Measurements from ENCODE around the gene SLC2A8.

Gene SLC2A8

GRCh38 chr9:127382541-127382940 lies 14.4 kb upstream of the SLC2A8 start:
- no peak for DNase-seq

- no peak for DNase-seq
These were observed 12.8 kb upstream of the SLC2A8 start for GRCh38 chr9:127384016-127384730.

GRCh38 chr9:127384901-127385300 lies 12.1 kb upstream of the SLC2A8 start:
- DNase-seq = no peak

DNA sequence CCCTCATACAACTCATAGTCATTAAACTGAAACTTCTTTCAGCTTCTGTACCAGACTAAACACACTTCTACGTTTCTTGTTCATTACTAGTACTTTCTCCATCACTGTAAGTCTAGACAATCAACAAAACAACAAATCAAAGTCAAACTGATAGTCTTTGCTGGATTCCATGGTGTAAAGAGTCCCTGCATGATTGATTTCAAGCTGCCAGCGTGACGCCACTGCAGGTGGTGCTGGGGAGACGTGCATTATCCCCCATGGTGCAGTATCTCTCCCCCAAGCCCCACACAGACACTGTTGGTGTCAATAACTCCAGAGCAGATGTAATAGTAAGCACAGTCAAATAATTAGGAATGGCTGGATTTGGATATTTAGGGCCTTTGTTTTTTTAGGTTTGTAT lies 10.7 kb upstream of the SLC2A8 start:
- no peak for DNase-seq

DNA sequence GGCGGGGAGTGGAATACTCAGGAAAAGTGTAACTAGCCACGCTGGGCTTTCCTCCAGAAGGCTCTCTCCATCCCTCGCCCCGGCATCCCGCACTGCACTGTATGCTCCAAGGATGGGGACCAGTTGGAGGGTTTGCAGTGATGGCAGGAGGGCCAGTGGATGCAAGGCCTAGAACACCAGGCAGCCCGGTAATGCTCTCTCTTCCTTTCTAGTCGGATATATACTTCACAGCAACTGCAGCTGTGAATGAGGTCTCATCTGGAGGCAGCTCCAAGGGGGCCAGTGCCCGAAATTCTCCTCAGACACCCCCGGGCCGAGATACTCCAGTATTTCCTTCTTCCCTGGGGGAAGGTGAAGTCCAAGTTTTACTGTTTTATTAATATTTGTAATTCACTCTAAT lies 10.0 kb upstream of the SLC2A8 start:
- DNase-seq = no peak

DNA sequence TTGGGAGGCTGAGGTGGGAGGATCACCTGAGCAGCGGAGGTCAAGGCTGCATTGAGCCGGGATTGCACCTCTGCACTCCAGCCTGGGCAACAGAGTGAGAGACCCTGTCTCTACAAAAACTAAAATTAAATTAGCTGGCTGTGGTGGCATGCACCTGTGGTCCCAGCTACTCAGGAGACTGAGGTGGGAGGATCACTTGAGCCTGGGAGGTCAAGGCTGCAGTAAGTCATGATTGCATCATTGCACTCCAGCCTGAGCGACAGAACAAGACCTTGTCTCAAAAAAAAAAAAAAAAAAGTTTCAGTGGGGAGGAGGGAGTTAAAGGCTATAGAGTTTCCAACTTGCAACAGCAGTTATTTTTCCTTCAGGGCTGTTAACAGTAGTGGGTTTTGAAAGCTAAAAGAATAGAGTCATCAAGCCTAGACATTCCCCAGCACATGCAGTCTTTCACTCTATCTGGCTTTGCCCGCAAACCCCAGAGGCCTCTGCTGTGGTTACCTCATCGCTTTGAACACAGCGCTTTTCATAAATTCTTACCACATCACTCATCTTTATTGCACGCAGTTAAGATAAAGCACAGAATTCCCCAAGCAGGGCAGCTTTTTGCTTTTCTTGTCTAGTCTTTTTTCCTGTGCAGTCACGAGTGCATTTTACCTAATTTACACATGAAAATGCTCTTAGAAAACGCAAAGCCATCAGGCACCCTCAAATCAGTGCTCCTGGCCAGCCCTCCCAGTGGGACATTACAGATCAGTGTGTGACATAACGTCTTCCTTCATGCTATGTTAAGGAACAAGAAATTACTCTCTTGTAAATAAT lies 8.7 kb upstream of the SLC2A8 start:
- peak; percentile 64 to 68 for DNase-seq

GRCh38 chr9:127388856-127389238 lies 8.1 kb upstream of the SLC2A8 start:
- DNase-seq = no peak

- DNase-seq = no peak
These were observed 7.4 kb upstream of the SLC2A8 start for GRCh38 chr9:127389381-127390247.

DNA sequence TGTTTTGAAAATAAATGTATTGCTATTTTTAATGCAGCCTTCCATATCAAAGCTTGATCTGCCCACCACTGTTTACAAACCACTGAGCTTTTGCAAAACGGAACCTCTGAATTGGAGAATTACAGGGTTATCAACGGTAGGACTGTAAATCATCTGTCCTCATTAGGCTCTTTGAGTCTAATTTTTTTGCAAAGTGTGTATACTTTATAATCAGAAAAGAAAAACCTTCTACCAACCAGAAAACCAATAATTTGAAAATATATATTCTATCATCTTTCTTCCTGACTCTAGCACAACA lies 6.8 kb upstream of the SLC2A8 start:
- no peak for DNase-seq

DNA sequence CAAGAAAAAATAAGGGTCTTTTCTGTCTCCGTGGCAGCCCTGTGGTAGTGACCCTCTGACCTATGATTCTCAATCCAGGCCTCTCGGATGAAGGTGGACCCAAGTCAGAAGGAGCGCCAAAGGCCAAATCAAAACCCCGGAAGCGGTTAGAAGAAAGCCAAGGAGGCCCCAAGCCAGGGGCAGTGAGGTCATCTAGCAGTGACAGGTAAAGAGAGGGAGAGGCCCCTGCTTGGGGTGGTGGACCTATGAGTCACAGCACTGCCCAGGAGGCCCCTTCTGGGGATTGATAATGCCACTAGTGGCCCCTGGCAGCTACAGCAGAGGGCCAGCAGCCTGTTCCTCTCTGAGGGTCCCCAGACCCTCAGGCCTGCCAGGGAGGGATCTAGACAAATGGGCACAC lies 6.4 kb upstream of the SLC2A8 start:
- no peak for DNase-seq

- peak in 1 of 2 donors; percentile 23 for DNase-seq
These were observed 4.8 kb upstream of the SLC2A8 start for GRCh38 chr9:127392166-127392565.

GRCh38 chr9:127392976-127393375 lies 4.0 kb upstream of the SLC2A8 start:
- no peak for DNase-seq

GRCh38 chr9:127393645-127394044 lies 3.3 kb upstream of the SLC2A8 start:
- no peak for DNase-seq

- peak; percentile 42 to 56 for DNase-seq
These were observed 1.3 kb upstream of the SLC2A8 start for GRCh38 chr9:127395497-127396252.

GRCh38 chr9:127396253-127396807 lies 639 bp upstream of the SLC2A8 start:
- DNase-seq = no peak

DNA sequence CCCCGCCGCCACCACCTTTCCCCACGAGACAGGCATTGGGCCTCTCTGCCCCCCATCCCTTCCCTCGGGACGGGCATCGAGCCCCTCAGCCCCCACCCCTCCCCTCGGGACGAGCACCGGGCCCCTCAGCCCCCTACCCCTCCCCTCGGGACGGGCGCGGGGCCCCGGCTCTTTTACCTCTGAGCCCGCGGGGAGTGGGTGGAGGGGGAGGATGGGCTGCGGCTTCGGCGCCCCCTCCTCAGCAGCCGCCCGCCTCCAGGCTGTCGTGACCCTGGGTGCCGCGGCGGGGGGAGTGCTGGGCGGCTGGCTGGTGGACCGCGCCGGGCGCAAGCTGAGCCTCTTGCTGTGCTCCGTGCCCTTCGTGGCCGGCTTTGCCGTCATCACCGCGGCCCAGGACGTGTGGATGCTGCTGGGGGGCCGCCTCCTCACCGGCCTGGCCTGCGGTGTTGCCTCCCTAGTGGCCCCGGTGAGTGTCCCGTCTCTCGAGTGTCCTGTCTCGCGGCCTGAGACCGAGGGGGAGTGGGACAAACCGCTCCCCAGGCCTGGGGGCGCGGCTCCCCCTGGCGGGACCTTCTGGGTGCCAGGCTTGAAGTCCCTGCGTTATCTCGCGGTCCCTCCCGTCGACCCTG lies 791 bp downstream of the SLC2A8 start:
- peak; percentile 9 to 31 for DNase-seq

DNA sequence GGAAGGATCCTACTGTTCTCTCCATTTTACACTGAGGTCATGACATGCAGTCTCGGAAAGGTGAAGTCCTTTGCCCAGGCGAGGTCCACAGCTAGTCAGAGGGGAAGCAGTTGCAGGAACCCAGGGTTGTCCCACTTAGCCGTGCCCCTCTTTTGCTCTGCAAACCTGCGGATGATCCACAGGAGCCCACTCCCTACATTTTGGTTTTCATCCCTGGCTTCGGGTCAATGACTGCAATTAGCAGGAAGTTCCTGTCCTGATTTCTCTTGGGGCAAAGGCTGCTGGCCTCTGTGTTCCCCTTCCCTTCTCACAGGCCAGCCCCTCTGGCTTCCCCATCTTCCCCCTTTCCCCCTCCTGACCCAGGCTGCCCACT lies 1.3 kb downstream of the SLC2A8 start:
- DNase-seq = peak in 1 of 2 donors; percentile 10

- DNase-seq = no peak
These were observed 1.9 kb downstream of the SLC2A8 start for GRCh38 chr9:127398715-127399400.

- DNase-seq = no peak
These were observed 2.8 kb downstream of the SLC2A8 start for GRCh38 chr9:127399736-127400269.

DNA sequence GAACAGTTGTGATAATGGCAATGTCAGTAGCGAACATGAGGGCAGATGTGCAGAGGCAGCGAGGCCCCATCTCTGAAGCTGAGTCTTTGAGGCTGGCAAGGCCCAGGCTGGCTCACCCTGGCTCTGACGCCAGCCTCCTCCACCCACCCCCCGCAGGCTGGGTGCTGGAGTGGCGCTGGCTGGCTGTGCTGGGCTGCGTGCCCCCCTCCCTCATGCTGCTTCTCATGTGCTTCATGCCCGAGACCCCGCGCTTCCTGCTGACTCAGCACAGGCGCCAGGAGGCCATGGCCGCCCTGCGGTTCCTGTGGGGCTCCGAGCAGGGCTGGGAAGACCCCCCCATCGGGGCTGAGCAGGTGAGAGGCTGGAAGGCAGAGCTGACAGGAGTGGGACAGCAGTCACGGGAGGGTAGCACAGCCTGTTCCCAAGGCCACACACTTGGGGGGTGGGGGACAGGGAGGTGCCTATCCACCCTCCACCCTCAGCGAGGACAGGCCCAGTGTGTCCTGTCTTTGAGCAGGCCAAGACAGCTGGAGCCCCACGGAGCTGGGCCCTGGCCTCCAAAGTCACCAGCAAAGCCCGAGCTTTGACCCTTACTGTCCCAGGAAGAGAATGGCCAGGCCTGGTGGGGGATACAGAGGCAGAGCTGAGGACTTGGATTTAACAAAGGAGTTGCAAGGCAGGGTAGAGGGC lies 5.6 kb downstream of the SLC2A8 start:
- DNase-seq = no peak
